Glutamatergic neuron (in vitro differentiated cells): ENCODE data around the gene MTHFR. TPM values are rescaled to one million over a fixed set of nuclear protein-coding genes. Genes with fewer than 3 reads are reported as not detected.

Experiments used
- DNase-seq: peaks from one replicate; pipeline ENCODE4 v3.0.0; 2022
- H3K27ac Mint-ChIP-seq: one replicate; pipeline ENCODE4 v1.8.0; 2020; ENCODE audit warnings: mild to moderate bottlenecking, mixed read lengths, inconsistent platforms; ENCODE audit not compliant: unreplicated experiment
- H3K27me3 Mint-ChIP-seq: one replicate; pipeline ENCODE4 v1.8.0; 2020; ENCODE audit warnings: mild to moderate bottlenecking, moderate library complexity, mixed read lengths, inconsistent platforms; ENCODE audit not compliant: unreplicated experiment
- H3K36me3 Mint-ChIP-seq: one replicate; pipeline ENCODE4 v1.8.0; 2020; ENCODE audit warnings: mild to moderate bottlenecking, mixed read lengths, inconsistent platforms; ENCODE audit not compliant: unreplicated experiment
- H3K4me1 Mint-ChIP-seq: one replicate; pipeline ENCODE4 v1.8.0; 2020; ENCODE audit warnings: mild to moderate bottlenecking, low read depth, mixed read lengths, inconsistent platforms; ENCODE audit not compliant: unreplicated experiment
- H3K4me3 Mint-ChIP-seq: one replicate; pipeline ENCODE4 v1.8.0; 2020; ENCODE audit warnings: mild to moderate bottlenecking, mixed read lengths, inconsistent platforms; ENCODE audit not compliant: unreplicated experiment
- H3K9me3 Mint-ChIP-seq: one replicate; pipeline ENCODE4 v1.8.0; 2020; ENCODE audit warnings: mild to moderate bottlenecking, moderate library complexity, mixed read lengths, inconsistent platforms; ENCODE audit not compliant: unreplicated experiment
- CTCF ChIP-seq: fragments of 200-600 bp; sonication (generic); IDR thresholded peaks from one replicate; pipeline ENCODE4 v1.5.0; 2021; ENCODE audit not compliant: partially characterized antibody, unreplicated experiment
- total RNA-seq: library from RNA; stranded (reverse); fragmentation: NEBNext Ultra II Directional; extraction: Animal tissue kit (Norgen Biotek cat#: 25700); gene quantifications from one replicate; pipeline ENCODE4 v1.2.1, GENCODE V29; 2021; ENCODE audit not compliant: unreplicated experiment

The MTHFR gene
- total RNA-seq, 1 donor from 2014 or later, result 83.2 TPM

GRCh38 chr1:11777658-11778322 is 28.0 kb downstream of the MTHFR start:
- Mint-ChIP-seq H3K27ac (no peak overlapping the region), H3K4me1 (no peaks in the 10 kb centered on the region), H3K9me3 (peaks cover 2% of the 10 kb centered on the region), H3K27me3 (peaks cover 2% of the 10 kb centered on the region), H3K4me3 (no peak overlapping the region), H3K36me3 (no peaks in the 10 kb centered on the region)
- TF ChIP-seq CTCF, result no peak
- no peak for DNase-seq

DNA sequence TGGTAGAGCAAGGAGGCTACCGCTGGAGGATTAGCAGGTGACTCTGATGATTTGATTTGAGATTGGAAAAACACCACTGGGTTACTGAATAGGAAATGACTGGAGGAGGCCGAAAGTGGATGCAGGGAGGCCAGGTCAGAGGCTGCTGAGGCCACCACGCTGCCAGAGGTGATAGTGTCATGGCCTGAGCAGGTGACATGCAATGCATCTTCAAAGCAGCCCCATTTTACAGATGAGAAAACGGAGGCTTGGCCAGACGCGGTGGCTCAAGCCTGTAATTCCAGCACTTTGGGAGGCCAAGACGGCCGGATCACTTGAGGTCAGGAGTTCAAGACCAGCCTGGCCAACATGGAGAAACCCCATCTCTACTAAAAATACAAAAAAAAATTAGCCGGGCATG is 31.0 kb downstream of the MTHFR start:
- H3K27ac Mint-ChIP-seq, result no peak overlapping the region
- H3K27me3 Mint-ChIP-seq, result peaks cover 2% of the 10 kb centered on the region

GRCh38 chr1:11772458-11772857 is 33.3 kb downstream of the MTHFR start:
- no peak for DNase-seq
- H3K9me3 Mint-ChIP-seq, result peaks cover 3% of the 10 kb centered on the region
- H3K27me3 Mint-ChIP-seq, result peaks cover 3% of the 10 kb centered on the region
- H3K4me3 Mint-ChIP-seq, result no peak overlapping the region
- H3K27ac Mint-ChIP-seq, result no peak overlapping the region
- H3K4me1 Mint-ChIP-seq, result no peaks in the 10 kb centered on the region
- no peaks in the 10 kb centered on the region for H3K36me3 Mint-ChIP-seq
- no peak for TF ChIP-seq CTCF

More for the DNA sequence above, 31.0 kb downstream of the MTHFR start:
- Mint-ChIP-seq H3K9me3 (peaks cover 3% of the 10 kb centered on the region), H3K4me3 (no peak overlapping the region), H3K4me1 (no peaks in the 10 kb centered on the region), H3K36me3 (no peaks in the 10 kb centered on the region)
- TF ChIP-seq CTCF, result no peak
- no peak for DNase-seq

- TF ChIP-seq CTCF, result no peak
- peaks cover 4% of the 10 kb centered on the region for H3K27me3 Mint-ChIP-seq
- H3K27ac Mint-ChIP-seq, result no peak overlapping the region
- H3K36me3 Mint-ChIP-seq, result no peaks in the 10 kb centered on the region
- no peak for DNase-seq
- H3K4me3 Mint-ChIP-seq, result no peak overlapping the region
- peaks cover 1% of the 10 kb centered on the region for H3K9me3 Mint-ChIP-seq
- peaks cover 3% of the 10 kb centered on the region for H3K4me1 Mint-ChIP-seq
Measured at GRCh38 chr1:11771481-11772043, 34.2 kb downstream of the MTHFR start.

- H3K27me3 Mint-ChIP-seq, result peaks cover 4% of the 10 kb centered on the region
- H3K9me3 Mint-ChIP-seq, result peaks cover 1% of the 10 kb centered on the region
- no peaks in the 10 kb centered on the region for H3K36me3 Mint-ChIP-seq
- peaks cover 3% of the 10 kb centered on the region for H3K4me1 Mint-ChIP-seq
- no peak overlapping the region for H3K4me3 Mint-ChIP-seq
- TF ChIP-seq CTCF, result no peak
- no peak for DNase-seq
- H3K27ac Mint-ChIP-seq, result no peak overlapping the region
Measured at GRCh38 chr1:11770011-11770410, 35.8 kb downstream of the MTHFR start.
